NT2/D1 (cell line): ENCODE data around the gene CCDC93.

ENCODE experiments used
- DNase-seq: peaks from one replicate; pipeline ENCODE4 v3.0.0-alpha.2; 2011; ENCODE audit warnings: low read depth, low spot score
- H3K27me3 ChIP-seq: 2 replicates; pipeline ENCODE4 v1.6.0; 2011; ENCODE audit warnings: mild to moderate bottlenecking; ENCODE audit not compliant: insufficient read length, insufficient read depth
- H3K36me3 ChIP-seq: 2 replicates; pipeline ENCODE4 v1.6.1; 2011; ENCODE audit warnings: mild to moderate bottlenecking, low read length, mixed read lengths; ENCODE audit not compliant: insufficient read depth, insufficient read length
- H3K4me1 ChIP-seq: 2 replicates; pipeline ENCODE4 v1.5.1; 2011; ENCODE audit not compliant: insufficient read depth, insufficient read length
- H3K4me3 ChIP-seq: 2 replicates; pipeline ENCODE4 v1.5.1; 2011; ENCODE audit warnings: low read depth; ENCODE audit not compliant: insufficient read length
- H3K9ac ChIP-seq: 2 replicates; pipeline ENCODE4 v1.6.0; 2011; ENCODE audit warnings: low read depth; ENCODE audit not compliant: insufficient read length
- H3K9me3 ChIP-seq: 2 replicates; pipeline ENCODE4 v1.5.1; 2011; ENCODE audit warnings: mild to moderate bottlenecking, low read length; ENCODE audit not compliant: insufficient read depth
- SUZ12 ChIP-seq: IDR thresholded peaks from 2 replicates; pipeline ENCODE4 v1.6.1; 2011; ENCODE audit not compliant: insufficient read length, insufficient read depth; ENCODE audit errors: extremely low read depth
- YY1 ChIP-seq: IDR thresholded peaks from 2 replicates; pipeline ENCODE4 v1.6.1; 2011; ENCODE audit not compliant: insufficient read length, insufficient read depth
- ZNF274 ChIP-seq: IDR thresholded peaks from 2 replicates; pipeline ENCODE4 v1.6.1; 2011; ENCODE audit warnings: mild to moderate bottlenecking, low read depth, low read length

The CCDC93 gene

GRCh38 chr2:118013724-118014491 lies at the start of gene CCDC93:
Gene CCDC93 (minus strand): TSS chr2:118014070. CDS start chr2:118013995, 75 bp downstream.
- H3K4me1 ChIP-seq, result no peaks in the 10 kb centered on the region
- peak within 1 kb of the TSS; percentile 89 for H3K9ac ChIP-seq
- TF ChIP-seq YY1, result no peak
- no peak for TF ChIP-seq ZNF274
- TF ChIP-seq SUZ12, result no peak
- H3K27me3 ChIP-seq, result peaks cover 28% of the 10 kb centered on the region
- peak; percentile 72 for DNase-seq
- peaks cover 5% of the 10 kb centered on the region for H3K36me3 ChIP-seq
- H3K4me3 ChIP-seq, result peak within 1 kb of the TSS; percentile 85
- no peaks in the 10 kb centered on the region for H3K9me3 ChIP-seq

- no peaks in the 10 kb centered on the region for H3K27me3 ChIP-seq
- no peaks in the 10 kb centered on the region for H3K4me1 ChIP-seq
- H3K36me3 ChIP-seq, result no peaks in the 10 kb centered on the region
- TF ChIP-seq SUZ12, result no peak
- H3K4me3 ChIP-seq, result no peak overlapping the region
- DNase-seq, result no peak
- H3K9me3 ChIP-seq, result no peaks in the 10 kb centered on the region
- H3K9ac ChIP-seq, result no peak overlapping the region
Observed at GRCh38 chr2:118062669-118063068, 48.8 kb upstream of the CCDC93 start.

GRCh38 chr2:118062048-118062447 lies 48.2 kb upstream of the CCDC93 start:
- H3K9ac ChIP-seq, result no peak overlapping the region
- TF ChIP-seq YY1 (no peak), ZNF274 (no peak), SUZ12 (no peak)
- H3K27me3 ChIP-seq, result no peaks in the 10 kb centered on the region
- DNase-seq, result no peak
- no peak overlapping the region for H3K4me3 ChIP-seq
- H3K9me3 ChIP-seq, result no peaks in the 10 kb centered on the region
- H3K4me1 ChIP-seq, result no peaks in the 10 kb centered on the region
- H3K36me3 ChIP-seq, result no peaks in the 10 kb centered on the region

GRCh38 chr2:118061135-118061955 lies 47.5 kb upstream of the CCDC93 start:
- no peak overlapping the region for H3K9ac ChIP-seq
- no peaks in the 10 kb centered on the region for H3K36me3 ChIP-seq
- no peaks in the 10 kb centered on the region for H3K27me3 ChIP-seq
- TF ChIP-seq SUZ12 (no peak), ZNF274 (no peak)
- no peaks in the 10 kb centered on the region for H3K9me3 ChIP-seq
- no peak for DNase-seq
- H3K4me1 ChIP-seq, result no peaks in the 10 kb centered on the region
- H3K4me3 ChIP-seq, result no peak overlapping the region

- no peaks in the 10 kb centered on the region for H3K4me1 ChIP-seq
- no peak overlapping the region for H3K4me3 ChIP-seq
- no peaks in the 10 kb centered on the region for H3K36me3 ChIP-seq
- no peaks in the 10 kb centered on the region for H3K27me3 ChIP-seq
- no peak for DNase-seq
- no peak overlapping the region for H3K9ac ChIP-seq
- no peak for TF ChIP-seq ZNF274
- TF ChIP-seq SUZ12, result no peak
- no peak for TF ChIP-seq YY1
- no peaks in the 10 kb centered on the region for H3K9me3 ChIP-seq
Observed at GRCh38 chr2:118059919-118060478, 46.1 kb upstream of the CCDC93 start.

GRCh38 chr2:118058951-118059350 lies 45.1 kb upstream of the CCDC93 start:
- no peak for DNase-seq
- Histone ChIP-seq H3K4me1 (no peaks in the 10 kb centered on the region), H3K4me3 (no peak overlapping the region), H3K36me3 (no peaks in the 10 kb centered on the region), H3K27me3 (no peaks in the 10 kb centered on the region), H3K9ac (no peak overlapping the region), H3K9me3 (no peaks in the 10 kb centered on the region)
- TF ChIP-seq ZNF274, result no peak
- no peak for TF ChIP-seq YY1
- no peak for TF ChIP-seq SUZ12

GRCh38 chr2:118056801-118057200 lies 42.9 kb upstream of the CCDC93 start:
- Histone ChIP-seq H3K4me1 (no peaks in the 10 kb centered on the region), H3K9ac (no peak overlapping the region), H3K36me3 (no peaks in the 10 kb centered on the region), H3K4me3 (no peak overlapping the region), H3K27me3 (no peaks in the 10 kb centered on the region), H3K9me3 (no peaks in the 10 kb centered on the region)
- no peak for DNase-seq
- TF ChIP-seq YY1 (no peak), ZNF274 (no peak), SUZ12 (no peak)
